Mesendoderm (in vitro differentiated cells): ENCODE measurements around the gene KLHL5.

ENCODE experiments used
- DNase-seq: peaks from one replicate; pipeline ENCODE4 v3.0.0; 2013
- H2AK5ac ChIP-seq: 2 replicates; pipeline ENCODE4 v1.6.1; 2013; ENCODE audit warnings: low read length, inconsistent platforms
- H2BK120ac ChIP-seq: 2 replicates; pipeline ENCODE4 v1.6.1; 2013; ENCODE audit warnings: low read depth, mild to moderate bottlenecking, low read length, moderate library complexity, mixed read lengths
- H2BK15ac ChIP-seq: replicated peaks from 2 replicates; pipeline ENCODE4 v1.6.1; 2013; ENCODE audit warnings: low read depth, mild to moderate bottlenecking, moderate library complexity
- H2BK5ac ChIP-seq: 2 replicates; pipeline ENCODE4 v1.6.1; 2013; ENCODE audit warnings: low read length, inconsistent platforms
- H3K18ac ChIP-seq: 2 replicates; pipeline ENCODE4 v1.6.1; 2013; ENCODE audit warnings: mild to moderate bottlenecking, low read length, mixed read lengths
- H3K23ac ChIP-seq: one replicate; pipeline ENCODE4 v1.6.1; 2013; ENCODE audit warnings: low read length
- H3K27ac ChIP-seq: 2 replicates; pipeline ENCODE4 v1.5.1; 2013; ENCODE audit warnings: low read depth, mild to moderate bottlenecking, inconsistent platforms, low read length, moderate library complexity
- H3K27me3 ChIP-seq: 2 replicates; pipeline ENCODE4 v1.6.1; 2013; ENCODE audit warnings: low read length, control low read depth, mild to moderate bottlenecking, inconsistent platforms; ENCODE audit not compliant: insufficient read depth, poor library complexity
- H3K36me3 ChIP-seq: 2 replicates; pipeline ENCODE4 v1.6.1; 2013; ENCODE audit warnings: low read length, inconsistent platforms; ENCODE audit not compliant: control insufficient read depth, insufficient read depth
- H3K4ac ChIP-seq: one replicate; pipeline ENCODE4 v1.6.1; 2013; ENCODE audit warnings: low read depth, mild to moderate bottlenecking, low read length, moderate library complexity
- H3K4me1 ChIP-seq: 2 replicates; pipeline ENCODE4 v1.6.1; 2013; ENCODE audit warnings: low read depth, low read length, inconsistent platforms; ENCODE audit not compliant: control insufficient read depth
- H3K4me2 ChIP-seq: 2 replicates; pipeline ENCODE4 v1.6.1; 2013; ENCODE audit warnings: low read length
- H3K4me3 ChIP-seq: 2 replicates; pipeline ENCODE4 v1.5.1; 2013; ENCODE audit warnings: mild to moderate bottlenecking, low read length
- H3K56ac ChIP-seq: one replicate; pipeline ENCODE4 v1.6.1; 2013; ENCODE audit warnings: low read length
- H3K79me1 ChIP-seq: 2 replicates; pipeline ENCODE4 v1.6.1; 2013; ENCODE audit warnings: low read length, inconsistent platforms
- H3K79me2 ChIP-seq: 2 replicates; pipeline ENCODE4 v1.6.1; 2013; ENCODE audit warnings: mild to moderate bottlenecking, low read length; ENCODE audit not compliant: control insufficient read depth, insufficient read depth
- H3K9ac ChIP-seq: 2 replicates; pipeline ENCODE4 v1.6.1; 2013; ENCODE audit warnings: low read length, inconsistent platforms
- H4K5ac ChIP-seq: one replicate; pipeline ENCODE4 v1.6.1; 2013; ENCODE audit warnings: low read length
- H4K8ac ChIP-seq: one replicate; pipeline ENCODE4 v1.6.1; 2013; ENCODE audit warnings: low read depth, mild to moderate bottlenecking, control low read depth, low read length, moderate library complexity
- WGBS: extraction: QIAGEN DNeasy Blood & Tissue Kit; methylation state at CpG from one replicate; pipeline ENCODE4 v1.1.7; 2013; ENCODE audit warnings: low lambda C conversion rate, missing lambda C conversion rate; ENCODE audit not compliant: insufficient coverage; ENCODE audit errors: extremely low coverage; 5-methylcytosine and 5-hydroxymethylcytosine counted together

The KLHL5 gene

DNA sequence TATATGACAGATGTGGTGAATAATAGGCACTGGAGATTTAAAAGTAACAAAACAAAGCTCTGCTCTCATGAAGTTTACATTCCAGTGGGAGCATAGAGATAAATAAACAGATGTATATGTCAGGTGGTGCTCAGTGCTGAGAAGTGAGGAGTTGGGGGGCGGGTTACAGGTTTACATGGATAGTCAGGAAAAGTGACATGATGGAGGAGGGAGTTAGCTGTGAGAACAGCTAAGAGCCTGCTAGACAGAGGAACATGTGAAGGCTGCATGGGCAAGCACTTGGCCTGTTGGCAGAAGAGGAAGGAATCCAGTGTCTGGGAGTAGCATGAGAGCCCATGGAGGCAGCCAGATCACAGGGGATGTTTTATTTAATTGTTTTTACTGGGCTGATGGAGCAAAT, 19.7 kb upstream of the KLHL5 start:
- Histone ChIP-seq H3K36me3 (no peaks in the 10 kb centered on the region), H3K4me1 (peaks cover 5% of the 10 kb centered on the region), H2AK5ac (no peak overlapping the region), H4K5ac (no peak overlapping the region), H4K8ac (no peak overlapping the region), H2BK5ac (no peak overlapping the region), H2BK120ac (no peak overlapping the region), H3K56ac (no peak overlapping the region), H3K27ac (no peak overlapping the region), H3K9ac (no peak overlapping the region), H3K4ac (no peak overlapping the region), H3K4me3 (no peak overlapping the region), H3K79me2 (peaks cover under 1% of the 10 kb centered on the region), H3K79me1 (no peaks in the 10 kb centered on the region), H3K23ac (no peak overlapping the region), H3K4me2 (no peak overlapping the region), H3K27me3 (no peaks in the 10 kb centered on the region), H3K18ac (no peak overlapping the region), H2BK15ac (no peak overlapping the region)
- DNase-seq: no peak
- WGBS: no CpG with 5 or more reads among the region's 1 CpG

GRCh38 chr4:39043058-39043860, 18.8 kb upstream of the KLHL5 start:
- no peaks in the 10 kb centered on the region for H3K36me3 ChIP-seq
- H3K56ac ChIP-seq: no peak overlapping the region
- no peak overlapping the region for H3K4ac ChIP-seq
- no peak overlapping the region for H2AK5ac ChIP-seq
- no peak overlapping the region for H2BK120ac ChIP-seq
- H3K23ac ChIP-seq: no peak overlapping the region
- H3K4me3 ChIP-seq: no peak overlapping the region
- no peak overlapping the region for H4K5ac ChIP-seq
- peak overlapping the region; percentile 68 for H3K18ac ChIP-seq
- peak overlapping the region; percentile 33 for H3K27ac ChIP-seq
- DNase-seq: peak; percentile 32
- no peak overlapping the region for H4K8ac ChIP-seq
- no CpG with 5 or more reads among the region's 10 CpGs for WGBS
- peak overlapping the region; percentile 85 for H2BK15ac ChIP-seq
- no peaks in the 10 kb centered on the region for H3K27me3 ChIP-seq
- peaks cover 1% of the 10 kb centered on the region for H3K79me2 ChIP-seq
- peaks cover 5% of the 10 kb centered on the region for H3K4me1 ChIP-seq
- no peaks in the 10 kb centered on the region for H3K79me1 ChIP-seq
- no peak overlapping the region for H3K9ac ChIP-seq
- no peak overlapping the region for H2BK5ac ChIP-seq
- H3K4me2 ChIP-seq: peak overlapping the region; percentile 13

- WGBS: no CpG with 5 or more reads among the region's 8 CpGs
- H3K27ac ChIP-seq: peak overlapping the region; percentile 33
These were observed 18.1 kb upstream of the KLHL5 start for GRCh38 chr4:39043861-39044363.

DNA sequence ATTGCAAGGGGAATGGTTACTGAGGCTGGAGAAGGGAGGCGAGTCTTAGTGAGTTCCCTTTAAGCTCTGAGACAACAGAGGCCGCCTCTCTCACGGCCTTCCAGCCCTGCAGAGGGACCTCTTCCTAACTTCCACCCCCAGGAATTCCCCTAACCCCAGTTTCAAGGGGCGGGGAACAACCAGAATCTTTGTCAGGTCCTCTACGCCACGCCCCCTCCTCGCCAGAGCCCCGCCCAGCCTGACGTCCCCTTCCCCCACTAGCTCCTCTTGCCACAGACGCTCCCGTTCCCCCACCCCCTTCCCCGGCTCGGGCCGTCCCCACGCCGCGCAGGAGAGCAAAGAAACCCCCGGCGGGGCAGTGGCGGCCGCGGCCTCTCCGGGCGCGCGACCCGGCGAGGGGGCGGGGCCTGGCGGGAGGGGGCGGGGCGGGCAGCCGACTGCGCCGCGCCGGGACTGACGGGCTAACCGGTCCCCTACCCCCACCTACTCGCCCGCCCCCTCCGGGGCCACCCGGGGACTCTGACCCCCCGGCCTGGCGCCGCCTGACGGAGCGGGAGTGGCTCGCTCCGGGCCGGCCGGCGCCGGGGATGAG, 17.6 kb upstream of the KLHL5 start:
- peak; percentile 97 for DNase-seq
- no CpG with 5 or more reads among the region's 54 CpGs for WGBS
- Histone ChIP-seq H4K8ac (peak overlapping the region; percentile 99), H4K5ac (no peak overlapping the region), H3K4ac (peak overlapping the region; percentile 48), H3K4me1 (peaks cover 5% of the 10 kb centered on the region), H2BK120ac (peak overlapping the region; percentile 96), H3K4me2 (peak overlapping the region; percentile 35), H2BK15ac (peak overlapping the region; percentile 94), H3K23ac (no peak overlapping the region), H3K4me3 (peak overlapping the region; percentile 69), H3K36me3 (no peaks in the 10 kb centered on the region), H3K56ac (peak overlapping the region; percentile 89), H2AK5ac (no peak overlapping the region), H3K79me1 (no peaks in the 10 kb centered on the region), H3K9ac (peak overlapping the region; percentile 84), H3K27ac (peak overlapping the region; percentile 90), H3K79me2 (peaks cover 1% of the 10 kb centered on the region), H3K27me3 (no peaks in the 10 kb centered on the region), H2BK5ac (no peak overlapping the region), H3K18ac (peak overlapping the region; percentile 99)

More at GRCh38 chr4:39043861-39044363, 18.1 kb upstream of the KLHL5 start:
- H3K4me3 ChIP-seq: peak overlapping the region; percentile 45
- peak overlapping the region; percentile 85 for H3K56ac ChIP-seq
- no peaks in the 10 kb centered on the region for H3K27me3 ChIP-seq
- peak overlapping the region; percentile 35 for H3K4me2 ChIP-seq
- no peak overlapping the region for H3K23ac ChIP-seq
- no peak overlapping the region for H4K8ac ChIP-seq
- no peak overlapping the region for H4K5ac ChIP-seq
- H3K18ac ChIP-seq: peak overlapping the region; percentile 68
- H3K36me3 ChIP-seq: no peaks in the 10 kb centered on the region
- H2BK15ac ChIP-seq: peak overlapping the region; percentile 85
- no peaks in the 10 kb centered on the region for H3K79me1 ChIP-seq
- H2BK5ac ChIP-seq: no peak overlapping the region
- DNase-seq: peak; percentile 14
- H3K4me1 ChIP-seq: peaks cover 5% of the 10 kb centered on the region
- peaks cover 1% of the 10 kb centered on the region for H3K79me2 ChIP-seq
- peak overlapping the region; percentile 62 for H3K9ac ChIP-seq
- no peak overlapping the region for H3K4ac ChIP-seq
- H2AK5ac ChIP-seq: no peak overlapping the region
- H2BK120ac ChIP-seq: no peak overlapping the region

DNA sequence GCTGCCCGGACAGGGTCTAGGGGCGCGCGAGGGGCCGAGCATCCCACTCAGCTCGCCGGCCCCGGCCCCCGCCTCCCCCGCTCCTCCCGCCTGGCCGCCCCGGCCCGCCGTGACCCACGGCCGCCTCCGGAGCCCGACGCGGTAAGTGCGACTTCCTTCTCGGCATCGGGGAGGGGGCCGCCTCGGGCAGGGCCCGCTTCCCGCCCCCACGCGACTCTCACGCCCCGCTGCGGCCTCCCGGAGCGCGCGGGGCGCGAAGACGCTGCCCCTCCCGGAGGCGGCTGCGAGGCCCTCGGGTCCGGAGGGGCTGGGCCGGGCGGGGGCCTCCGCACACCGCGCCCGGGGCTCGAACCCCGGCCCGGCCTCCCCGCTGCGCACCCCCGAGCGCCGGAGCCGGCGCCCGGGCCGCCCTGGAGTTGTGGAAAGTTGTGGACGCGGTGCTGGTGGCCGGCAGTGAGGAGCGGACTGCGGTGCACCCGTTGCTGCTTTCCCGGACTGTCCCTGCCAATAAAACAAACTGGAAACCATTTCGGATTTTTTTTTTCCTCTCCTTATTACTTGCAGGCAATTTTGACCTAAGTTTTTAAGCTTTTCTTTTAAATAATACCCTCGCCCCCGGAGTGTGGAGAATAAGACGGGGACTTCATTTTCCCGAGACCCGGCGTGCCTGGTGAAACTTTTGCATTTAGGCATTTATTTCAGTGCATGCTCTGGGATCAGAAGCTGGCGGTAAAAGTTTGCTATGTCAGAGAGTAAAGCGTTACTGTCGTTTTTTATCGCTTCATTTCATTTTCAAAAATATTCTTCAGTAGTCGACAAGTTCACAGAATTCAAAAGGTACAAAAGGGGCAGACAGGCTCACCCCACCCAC, 16.8 kb upstream of the KLHL5 start:
- no peaks in the 10 kb centered on the region for H3K79me1 ChIP-seq
- H3K36me3 ChIP-seq: no peaks in the 10 kb centered on the region
- H2BK5ac ChIP-seq: no peak overlapping the region
- peaks cover 1% of the 10 kb centered on the region for H3K79me2 ChIP-seq
- peak overlapping the region; percentile 48 for H3K4ac ChIP-seq
- no peak overlapping the region for H4K5ac ChIP-seq
- H4K8ac ChIP-seq: peak overlapping the region; percentile 99
- peak; percentile 46 for DNase-seq
- no peak overlapping the region for H3K23ac ChIP-seq
- H2BK15ac ChIP-seq: peak overlapping the region; percentile 94
- H3K4me2 ChIP-seq: peak overlapping the region; percentile 70
- H3K27ac ChIP-seq: peak overlapping the region; percentile 90
- H3K18ac ChIP-seq: peak overlapping the region; percentile 99
- no CpG with 5 or more reads among the region's 82 CpGs for WGBS
- H2BK120ac ChIP-seq: peak overlapping the region; percentile 96
- H3K27me3 ChIP-seq: no peaks in the 10 kb centered on the region
- H3K56ac ChIP-seq: peak overlapping the region; percentile 89
- peak overlapping the region; percentile 84 for H3K9ac ChIP-seq
- H3K4me3 ChIP-seq: peak overlapping the region; percentile 69
- H2AK5ac ChIP-seq: no peak overlapping the region
- peaks cover 5% of the 10 kb centered on the region for H3K4me1 ChIP-seq
